Measurements from ENCODE around the gene BMPR1A. TPM values are rescaled to one million over a fixed set of nuclear protein-coding genes. Genes with fewer than 3 reads are reported as not detected.
A peak's percentile ranks its signal among the peaks of the same experiment; 100 is the strongest.

The BMPR1A gene
- 67.2 to 79.7 TPM (median 74.2 TPM) in 3 replicates for total RNA-seq
- long read RNA-seq, full-length matches to known transcripts = 47 of 87 reads
- long read RNA-seq, partial matches to known transcripts = 2 of 87 reads
- long read RNA-seq, other reads (novel, unspliced or antisense) = 38 of 87 reads

- Mint-ChIP-seq H3K9me3 (ENCODE audit: low read depth) (no peaks in the 10 kb centered on the region), H3K36me3 (ENCODE audit: low read depth) (no peaks in the 10 kb centered on the region), H3K27ac (ENCODE audit: unreplicated experiment) (peak within 1 kb of the TSS; percentile 94), H3K4me1 (ENCODE audit: low read depth) (peaks cover 61% of the 10 kb centered on the region), H3K4me3 (ENCODE audit: unreplicated experiment) (peak within 1 kb of the TSS; percentile 92), H3K27me3 (ENCODE audit: low read depth) (no peaks in the 10 kb centered on the region)
- no peak for DNase-seq (ENCODE audit: low spot score)
- no peak for TF ChIP-seq CTCF (IDR thresholded peaks at IDR 0.05)
These were observed at the start of gene BMPR1A for GRCh38 chr10:86756511-86757112. TSS of gene BMPR1A (plus strand) at chr10:86756619. CDS start at chr10:86876019, 119,400 bp downstream.

GRCh38 chr10:86706977-86707376 is 49.4 kb upstream of the BMPR1A start:
- no peak for DNase-seq (ENCODE audit: low spot score)
- Mint-ChIP-seq H3K27ac (ENCODE audit: unreplicated experiment) (no peak overlapping the region), H3K9me3 (ENCODE audit: low read depth) (no peaks in the 10 kb centered on the region), H3K4me3 (ENCODE audit: unreplicated experiment) (no peak overlapping the region), H3K27me3 (ENCODE audit: low read depth) (no peaks in the 10 kb centered on the region), H3K4me1 (ENCODE audit: low read depth) (peaks cover 20% of the 10 kb centered on the region), H3K36me3 (ENCODE audit: low read depth) (peaks cover 3% of the 10 kb centered on the region)
- no peak for TF ChIP-seq CTCF (IDR thresholded peaks at IDR 0.05)

DNA sequence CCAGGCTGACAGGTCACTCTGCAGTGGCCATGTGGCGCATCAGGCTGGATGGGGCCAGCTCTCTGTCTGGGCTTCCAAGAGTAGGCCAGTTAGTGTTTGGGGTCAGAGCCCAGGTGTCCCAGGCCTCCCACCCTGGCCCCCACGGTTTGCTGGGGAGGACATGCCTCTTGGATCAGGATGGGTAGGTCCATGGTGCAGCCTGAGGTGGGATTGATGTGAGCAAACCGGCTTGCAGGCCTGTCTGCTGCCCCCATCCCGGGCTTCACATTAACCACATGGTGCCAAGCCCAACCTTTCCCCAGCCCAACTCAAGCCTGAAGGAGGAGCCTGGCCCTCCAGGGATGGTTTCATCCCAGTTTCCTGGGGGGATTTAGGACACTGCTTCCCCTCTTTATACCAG is 48.9 kb upstream of the BMPR1A start:
- no peaks in the 10 kb centered on the region for H3K27me3 Mint-ChIP-seq (ENCODE audit: low read depth)
- no peaks in the 10 kb centered on the region for H3K9me3 Mint-ChIP-seq (ENCODE audit: low read depth)
- H3K27ac Mint-ChIP-seq (ENCODE audit: unreplicated experiment) = no peak overlapping the region
- DNase-seq (ENCODE audit: low spot score) = peak; percentile 63
- no peak overlapping the region for H3K4me3 Mint-ChIP-seq (ENCODE audit: unreplicated experiment)
- peaks cover 24% of the 10 kb centered on the region for H3K4me1 Mint-ChIP-seq (ENCODE audit: low read depth)
- TF ChIP-seq CTCF (IDR thresholded peaks at IDR 0.05) = no peak
- no peaks in the 10 kb centered on the region for H3K36me3 Mint-ChIP-seq (ENCODE audit: low read depth)

DNA sequence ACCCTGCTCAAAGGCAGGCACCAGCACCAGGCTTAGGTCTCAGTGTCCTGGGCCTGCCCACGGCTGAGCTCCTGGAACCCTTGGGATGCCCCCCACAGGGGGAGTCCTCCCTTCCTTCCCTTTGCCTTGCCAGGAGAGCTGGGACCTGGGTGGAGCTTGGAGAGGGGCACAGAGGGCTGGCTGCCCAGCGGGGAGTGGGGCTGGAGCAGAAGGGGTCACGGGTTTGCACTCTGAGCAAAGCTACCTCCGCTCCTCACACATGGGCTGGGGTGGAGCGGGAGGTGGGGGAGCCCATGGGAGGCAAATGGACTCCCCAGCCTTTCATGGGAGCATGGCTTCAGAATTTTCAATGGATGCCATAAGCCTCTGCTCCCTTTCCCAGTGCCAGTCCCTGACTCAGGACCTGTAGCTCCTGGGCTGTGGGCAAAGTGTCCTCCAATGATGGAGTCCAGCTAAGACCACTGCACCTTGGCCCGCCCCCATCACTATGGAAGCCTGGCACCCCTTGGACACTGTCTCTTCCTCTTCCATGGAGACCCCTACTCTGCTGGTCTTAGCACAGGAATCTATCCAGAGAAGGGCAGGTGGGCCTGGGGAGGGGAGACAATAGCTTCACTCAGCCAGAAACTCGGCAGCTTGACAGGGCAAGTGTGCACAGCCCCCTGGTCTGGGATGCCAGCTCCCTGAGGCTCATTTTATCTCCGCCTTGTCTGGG is 48.2 kb upstream of the BMPR1A start:
- Mint-ChIP-seq H3K9me3 (ENCODE audit: low read depth) (no peaks in the 10 kb centered on the region), H3K27ac (ENCODE audit: unreplicated experiment) (peak overlapping the region; percentile 41), H3K4me3 (ENCODE audit: unreplicated experiment) (no peak overlapping the region), H3K4me1 (ENCODE audit: low read depth) (peaks cover 24% of the 10 kb centered on the region), H3K36me3 (ENCODE audit: low read depth) (no peaks in the 10 kb centered on the region), H3K27me3 (ENCODE audit: low read depth) (no peaks in the 10 kb centered on the region)
- DNase-seq (ENCODE audit: low spot score) = peak; percentile 67
- TF ChIP-seq CTCF (IDR thresholded peaks at IDR 0.05) = no peak

- no peak overlapping the region for H3K4me3 Mint-ChIP-seq (ENCODE audit: unreplicated experiment)
- H3K36me3 Mint-ChIP-seq (ENCODE audit: low read depth) = no peaks in the 10 kb centered on the region
- peaks cover 24% of the 10 kb centered on the region for H3K4me1 Mint-ChIP-seq (ENCODE audit: low read depth)
- H3K9me3 Mint-ChIP-seq (ENCODE audit: low read depth) = no peaks in the 10 kb centered on the region
- H3K27ac Mint-ChIP-seq (ENCODE audit: unreplicated experiment) = peak overlapping the region; percentile 41
- DNase-seq (ENCODE audit: low spot score) = peak; percentile 25
- TF ChIP-seq CTCF (IDR thresholded peaks at IDR 0.05) = no peak
- H3K27me3 Mint-ChIP-seq (ENCODE audit: low read depth) = no peaks in the 10 kb centered on the region
These were observed 47.5 kb upstream of the BMPR1A start for GRCh38 chr10:86708783-86709380.

All from chondrocyte (in vitro differentiated cells).